ENCODE measurements around the gene SAMD3. TPM values are rescaled to one million over a fixed set of nuclear protein-coding genes. Genes with fewer than 3 reads are reported as not detected.
"Not testable (repeated sequence)": the region's sequence is repeated elsewhere in the genome, so short reads cannot be mapped to it uniquely, and the experiment has no call there.

Gene SAMD3
- total and polyA plus RNA-seq, 2 experiments from 2014 or later: 3.8 to 4.9 TPM

DNA sequence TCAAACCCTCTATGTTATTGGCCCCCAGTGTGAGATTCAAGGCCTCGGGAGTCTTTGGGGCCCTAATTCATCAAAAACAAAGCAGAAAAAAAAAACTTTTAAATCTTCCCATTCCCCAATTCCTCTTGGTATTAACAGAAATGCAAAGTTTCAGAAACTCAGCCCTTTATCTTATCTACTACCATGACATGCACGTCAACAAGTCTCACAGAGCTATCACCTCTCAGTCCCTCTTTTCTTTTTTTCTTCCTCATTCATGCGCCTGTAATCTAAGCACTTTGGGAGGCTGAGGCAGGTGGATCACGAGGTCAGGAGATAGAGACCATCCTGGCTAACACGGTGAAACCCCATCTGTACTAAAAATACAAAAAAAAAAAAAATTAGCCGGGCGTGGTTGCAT lies 22.7 kb downstream of the SAMD3 start (continued):
- no peak for TF ChIP-seq EZH2phosphoT487 (IDR thresholded peaks at IDR 0.05; ENCODE audit: unreplicated experiment)
- no peak for TF ChIP-seq ZNF114 (CRISPR knock-in tag; IDR thresholded peaks at IDR 0.05)

- Histone ChIP-seq H3K4me2 (no peak overlapping the region), H3K36me3 (ENCODE audit: insufficient read depth) (no peaks in the 10 kb centered on the region), H3F3A (replicated peaks; ENCODE audit: low read depth) (no peaks in the 10 kb centered on the region; the same call in 1 of the 2 replicates), H3K27me3 (ENCODE audit: insufficient read depth) (no peaks in the 10 kb centered on the region), H3K9me2 (ENCODE audit: insufficient read depth) (peaks cover 16% of the 10 kb centered on the region), H4K20me1 (replicated peaks; ENCODE audit: insufficient read depth) (no peaks in the 10 kb centered on the region), H3K4me3 (no peak overlapping the region), H3K4me1 (ENCODE audit: insufficient read depth) (peaks cover 27% of the 10 kb centered on the region), H3K79me2 (replicated peaks; ENCODE audit: insufficient read depth) (no peaks in the 10 kb centered on the region), H3K27ac (ENCODE audit: low read depth) (peak overlapping the region; percentile 85), H2AFZ (no peak overlapping the region)
- H3K9me3 Mint-ChIP-seq: peaks cover 29% of the 10 kb centered on the region
- H3K4me3 Mint-ChIP-seq: no peak overlapping the region
- no peak for ATAC-seq
- peaks cover 17% of the 10 kb centered on the region for H3K27me3 Mint-ChIP-seq (ENCODE audit: insufficient read depth, low read depth, poor library complexity)
- TF ChIP-seq, protein P1, sequence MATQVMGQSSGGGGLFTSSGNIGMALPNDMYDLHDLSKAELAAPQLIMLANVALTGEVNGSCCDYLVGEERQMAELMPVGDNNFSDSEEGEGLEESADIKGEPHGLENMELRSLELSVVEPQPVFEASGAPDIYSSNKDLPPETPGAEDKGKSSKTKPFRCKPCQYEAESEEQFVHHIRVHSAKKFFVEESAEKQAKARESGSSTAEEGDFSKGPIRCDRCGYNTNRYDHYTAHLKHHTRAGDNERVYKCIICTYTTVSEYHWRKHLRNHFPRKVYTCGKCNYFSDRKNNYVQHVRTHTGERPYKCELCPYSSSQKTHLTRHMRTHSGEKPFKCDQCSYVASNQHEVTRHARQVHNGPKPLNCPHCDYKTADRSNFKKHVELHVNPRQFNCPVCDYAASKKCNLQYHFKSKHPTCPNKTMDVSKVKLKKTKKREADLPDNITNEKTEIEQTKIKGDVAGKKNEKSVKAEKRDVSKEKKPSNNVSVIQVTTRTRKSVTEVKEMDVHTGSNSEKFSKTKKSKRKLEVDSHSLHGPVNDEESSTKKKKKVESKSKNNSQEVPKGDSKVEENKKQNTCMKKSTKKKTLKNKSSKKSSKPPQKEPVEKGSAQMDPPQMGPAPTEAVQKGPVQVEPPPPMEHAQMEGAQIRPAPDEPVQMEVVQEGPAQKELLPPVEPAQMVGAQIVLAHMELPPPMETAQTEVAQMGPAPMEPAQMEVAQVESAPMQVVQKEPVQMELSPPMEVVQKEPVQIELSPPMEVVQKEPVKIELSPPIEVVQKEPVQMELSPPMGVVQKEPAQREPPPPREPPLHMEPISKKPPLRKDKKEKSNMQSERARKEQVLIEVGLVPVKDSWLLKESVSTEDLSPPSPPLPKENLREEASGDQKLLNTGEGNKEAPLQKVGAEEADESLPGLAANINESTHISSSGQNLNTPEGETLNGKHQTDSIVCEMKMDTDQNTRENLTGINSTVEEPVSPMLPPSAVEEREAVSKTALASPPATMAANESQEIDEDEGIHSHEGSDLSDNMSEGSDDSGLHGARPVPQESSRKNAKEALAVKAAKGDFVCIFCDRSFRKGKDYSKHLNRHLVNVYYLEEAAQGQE (IDR thresholded peaks at IDR 0.05; ENCODE audit: unreplicated experiment): no peak
- no peak for TF ChIP-seq POLR2AphosphoS5 (IDR thresholded peaks at IDR 0.05; ENCODE audit: low read depth)
- TF ChIP-seq JUNB (IDR thresholded peaks at IDR 0.05; ENCODE audit: unreplicated experiment): no peak
- no peak for DNase-seq (ENCODE audit: low spot score)
- H3K36me3 Mint-ChIP-seq (ENCODE audit: low read depth): peaks cover 48% of the 10 kb centered on the region
- peaks cover 34% of the 10 kb centered on the region for H3K4me1 Mint-ChIP-seq
- H3K27ac Mint-ChIP-seq: no peak overlapping the region
Measured at GRCh38 chr6:130198483-130199035, 24.2 kb downstream of the SAMD3 start.

DNA sequence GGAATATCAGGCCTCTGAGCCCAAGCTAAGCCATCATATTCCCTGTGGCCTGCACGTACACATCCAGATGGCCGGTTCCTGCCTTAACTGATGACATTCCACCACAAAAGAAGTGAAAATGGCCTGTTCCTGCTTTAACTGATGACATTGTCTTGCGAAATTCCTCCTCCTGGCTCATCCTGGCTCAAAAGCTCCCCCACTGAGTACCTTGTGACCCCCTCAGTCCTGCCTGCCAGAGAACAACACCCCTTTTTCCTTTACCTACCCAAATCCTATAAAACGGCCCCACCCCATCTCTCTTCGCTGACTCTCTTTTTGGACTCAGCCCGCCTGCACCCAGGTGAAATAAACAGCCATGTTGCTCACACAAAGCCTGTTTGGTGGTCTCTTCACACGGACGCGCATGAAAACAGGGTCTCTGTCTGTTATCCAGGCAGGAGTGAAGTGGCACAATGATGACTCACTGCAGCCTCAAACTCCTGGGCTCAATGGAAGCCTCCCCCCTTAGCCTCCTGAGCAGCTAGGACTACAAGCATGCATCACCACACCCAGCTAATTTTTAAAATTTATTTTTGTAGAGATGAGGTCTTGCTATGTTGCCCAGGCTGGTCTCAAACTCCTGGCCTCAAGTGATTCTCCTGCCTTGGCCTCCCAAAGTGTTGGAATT lies 24.8 kb downstream of the SAMD3 start:
- H3K4me2 ChIP-seq; H3K4me3 ChIP-seq; H3K27me3 ChIP-seq (ENCODE audit: insufficient read depth); H2AFZ ChIP-seq; ATAC-seq; H3K36me3 ChIP-seq (ENCODE audit: insufficient read depth); H3F3A ChIP-seq (replicated peaks; ENCODE audit: low read depth); H3K79me2 ChIP-seq (replicated peaks; ENCODE audit: insufficient read depth); H4K20me1 ChIP-seq (replicated peaks; ENCODE audit: insufficient read depth); H3K4me3 Mint-ChIP-seq: not testable (repeated sequence)
- peak; percentile 95 for TF ChIP-seq NANOG (IDR thresholded peaks at IDR 0.05; ENCODE audit: borderline replicate concordance)
- TF ChIP-seq, protein P2, sequence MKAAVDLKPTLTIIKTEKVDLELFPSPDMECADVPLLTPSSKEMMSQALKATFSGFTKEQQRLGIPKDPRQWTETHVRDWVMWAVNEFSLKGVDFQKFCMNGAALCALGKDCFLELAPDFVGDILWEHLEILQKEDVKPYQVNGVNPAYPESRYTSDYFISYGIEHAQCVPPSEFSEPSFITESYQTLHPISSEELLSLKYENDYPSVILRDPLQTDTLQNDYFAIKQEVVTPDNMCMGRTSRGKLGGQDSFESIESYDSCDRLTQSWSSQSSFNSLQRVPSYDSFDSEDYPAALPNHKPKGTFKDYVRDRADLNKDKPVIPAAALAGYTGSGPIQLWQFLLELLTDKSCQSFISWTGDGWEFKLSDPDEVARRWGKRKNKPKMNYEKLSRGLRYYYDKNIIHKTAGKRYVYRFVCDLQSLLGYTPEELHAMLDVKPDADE (IDR thresholded peaks at IDR 0.05): peak; percentile 26; the same call in 1 of the 2 replicates
- H3K9me3 Mint-ChIP-seq: peaks cover 35% of the 10 kb centered on the region
- peaks cover 16% of the 10 kb centered on the region for H3K9me2 ChIP-seq (ENCODE audit: insufficient read depth)
- peak overlapping the region; percentile 85 for H3K27ac ChIP-seq (ENCODE audit: low read depth)
- H3K36me3 Mint-ChIP-seq (ENCODE audit: low read depth): peaks cover 54% of the 10 kb centered on the region
- H3K4me1 ChIP-seq (ENCODE audit: insufficient read depth): peaks cover 21% of the 10 kb centered on the region
- peak overlapping the region; percentile 71; the same call in 1 of the 2 replicates for H3K27ac Mint-ChIP-seq
- H3K27me3 Mint-ChIP-seq (ENCODE audit: insufficient read depth, low read depth, poor library complexity): peaks cover 20% of the 10 kb centered on the region
- DNase-seq (ENCODE audit: low spot score): peak; percentile 54
- H3K4me1 Mint-ChIP-seq: peaks cover 28% of the 10 kb centered on the region

- H3K4me1 ChIP-seq (ENCODE audit: insufficient read depth); DNase-seq (ENCODE audit: low spot score); H3K4me2 ChIP-seq; H2AFZ ChIP-seq; H4K20me1 ChIP-seq (replicated peaks; ENCODE audit: insufficient read depth); H3F3A ChIP-seq (replicated peaks; ENCODE audit: low read depth); H3K27me3 ChIP-seq (ENCODE audit: insufficient read depth); H3K4me3 Mint-ChIP-seq; H3K36me3 ChIP-seq (ENCODE audit: insufficient read depth); H3K79me2 ChIP-seq (replicated peaks; ENCODE audit: insufficient read depth); H3K27ac Mint-ChIP-seq; H3K4me3 ChIP-seq; H3K27ac ChIP-seq (ENCODE audit: low read depth); ATAC-seq: not testable (repeated sequence)
- peaks cover 55% of the 10 kb centered on the region for H3K9me3 Mint-ChIP-seq
- H3K27me3 Mint-ChIP-seq (ENCODE audit: insufficient read depth, low read depth, poor library complexity): peaks cover 17% of the 10 kb centered on the region
- H3K36me3 Mint-ChIP-seq (ENCODE audit: low read depth): peaks cover 74% of the 10 kb centered on the region
- peaks cover 14% of the 10 kb centered on the region for H3K4me1 Mint-ChIP-seq
- peaks cover 17% of the 10 kb centered on the region; the same call in 1 of the 2 replicates for H3K9me2 ChIP-seq (ENCODE audit: insufficient read depth)
Measured at GRCh38 chr6:130194434-130194833, 28.3 kb downstream of the SAMD3 start.
